ENCODE results near the gene GPX4.

The GPX4 gene

DNA sequence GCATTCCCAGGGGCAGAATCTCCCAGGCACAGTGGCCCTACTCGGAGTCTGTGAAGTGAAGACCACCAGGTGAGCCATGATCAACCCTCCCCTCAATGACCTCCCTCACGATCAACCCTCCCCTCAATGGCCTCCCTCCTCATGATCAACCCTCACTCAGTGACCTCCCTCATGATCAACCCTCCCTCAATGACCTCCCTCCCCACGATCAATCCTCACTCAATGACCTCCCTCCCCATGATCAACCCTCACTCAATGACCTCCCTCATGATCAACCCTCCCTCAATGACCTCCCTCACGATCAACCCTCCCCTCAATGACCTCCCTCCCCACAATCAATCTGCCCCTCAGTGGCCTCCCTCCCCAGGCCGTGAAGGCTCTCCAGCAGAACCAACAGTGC lies 38.1 kb downstream of the GPX4 start:
- H3K4me3 ChIP-seq (ENCODE audit: low read depth, low read length), result no peak overlapping the region
- in situ Hi-C loops (cut with HindIII; ENCODE audit: low sequenced_read_pairs), result no loop called here
- TF ChIP-seq, protein P1, sequence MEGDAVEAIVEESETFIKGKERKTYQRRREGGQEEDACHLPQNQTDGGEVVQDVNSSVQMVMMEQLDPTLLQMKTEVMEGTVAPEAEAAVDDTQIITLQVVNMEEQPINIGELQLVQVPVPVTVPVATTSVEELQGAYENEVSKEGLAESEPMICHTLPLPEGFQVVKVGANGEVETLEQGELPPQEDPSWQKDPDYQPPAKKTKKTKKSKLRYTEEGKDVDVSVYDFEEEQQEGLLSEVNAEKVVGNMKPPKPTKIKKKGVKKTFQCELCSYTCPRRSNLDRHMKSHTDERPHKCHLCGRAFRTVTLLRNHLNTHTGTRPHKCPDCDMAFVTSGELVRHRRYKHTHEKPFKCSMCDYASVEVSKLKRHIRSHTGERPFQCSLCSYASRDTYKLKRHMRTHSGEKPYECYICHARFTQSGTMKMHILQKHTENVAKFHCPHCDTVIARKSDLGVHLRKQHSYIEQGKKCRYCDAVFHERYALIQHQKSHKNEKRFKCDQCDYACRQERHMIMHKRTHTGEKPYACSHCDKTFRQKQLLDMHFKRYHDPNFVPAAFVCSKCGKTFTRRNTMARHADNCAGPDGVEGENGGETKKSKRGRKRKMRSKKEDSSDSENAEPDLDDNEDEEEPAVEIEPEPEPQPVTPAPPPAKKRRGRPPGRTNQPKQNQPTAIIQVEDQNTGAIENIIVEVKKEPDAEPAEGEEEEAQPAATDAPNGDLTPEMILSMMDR (IDR thresholded peaks at IDR 0.05; ENCODE audit: low read depth, low read length), result no peak
- no peak for DNase-seq (ENCODE audit: low read depth, low spot score)

DNA sequence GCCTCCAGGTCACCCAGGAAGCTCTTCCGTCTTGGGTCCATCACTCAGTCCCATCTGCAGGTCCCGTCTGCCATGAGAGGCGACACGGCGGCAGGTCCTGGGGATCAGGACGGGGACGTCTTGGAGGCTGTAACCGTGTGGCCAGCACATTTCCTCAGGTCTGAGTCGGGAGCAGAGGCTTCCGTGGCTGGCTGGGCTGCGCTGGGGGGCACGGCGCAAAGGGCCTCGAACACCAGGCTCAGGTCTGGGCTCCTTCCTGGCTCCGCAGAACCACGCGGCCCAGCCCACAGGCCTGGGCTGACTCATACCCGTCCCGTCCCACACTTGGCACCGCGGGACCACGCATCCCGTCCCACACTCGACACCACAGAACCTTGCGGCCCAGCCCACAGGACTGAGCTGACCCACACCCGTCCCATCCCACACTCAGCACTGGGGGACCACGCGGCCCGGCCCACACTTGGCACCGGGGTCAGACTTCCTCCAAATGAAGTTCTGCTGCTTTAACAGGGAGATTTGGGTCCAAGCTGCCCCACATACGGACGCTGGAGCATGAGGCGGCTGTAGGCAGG lies 40.1 kb downstream of the GPX4 start:
- TF ChIP-seq, protein P1 (IDR thresholded peaks at IDR 0.05; ENCODE audit: low read depth, low read length), result no peak
- H3K4me3 ChIP-seq (ENCODE audit: low read depth, low read length), result no peak overlapping the region
- in situ Hi-C loops (cut with HindIII; ENCODE audit: low sequenced_read_pairs), result no loop called here
- no peak for DNase-seq (ENCODE audit: low read depth, low spot score)

DNA sequence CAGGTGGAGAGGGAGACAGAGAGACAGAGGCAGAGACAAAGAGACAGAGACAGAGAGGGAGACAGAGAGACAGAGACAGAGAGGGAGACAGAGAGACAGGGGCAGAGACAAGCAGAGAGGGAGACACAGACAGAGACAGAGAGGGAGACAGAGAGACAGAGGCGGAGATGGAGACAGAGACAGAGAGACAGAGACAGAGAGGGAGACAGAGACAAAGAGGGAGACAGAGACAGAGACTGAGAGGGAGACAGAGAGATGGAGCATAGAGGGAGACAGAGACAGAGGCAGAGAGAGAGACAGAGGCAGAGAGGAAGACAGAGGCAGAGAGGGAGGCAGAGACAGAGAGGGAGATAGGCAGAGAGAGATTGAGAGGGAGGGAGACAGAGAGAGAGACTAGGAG lies 40.9 kb downstream of the GPX4 start:
- no peak for DNase-seq (ENCODE audit: low read depth, low spot score)
- in situ Hi-C loops (cut with HindIII; ENCODE audit: low sequenced_read_pairs), result no loop called here
- TF ChIP-seq, protein P1 (IDR thresholded peaks at IDR 0.05; ENCODE audit: low read depth, low read length), result no peak
- H3K4me3 ChIP-seq (ENCODE audit: low read depth, low read length), result no peak overlapping the region

DNA sequence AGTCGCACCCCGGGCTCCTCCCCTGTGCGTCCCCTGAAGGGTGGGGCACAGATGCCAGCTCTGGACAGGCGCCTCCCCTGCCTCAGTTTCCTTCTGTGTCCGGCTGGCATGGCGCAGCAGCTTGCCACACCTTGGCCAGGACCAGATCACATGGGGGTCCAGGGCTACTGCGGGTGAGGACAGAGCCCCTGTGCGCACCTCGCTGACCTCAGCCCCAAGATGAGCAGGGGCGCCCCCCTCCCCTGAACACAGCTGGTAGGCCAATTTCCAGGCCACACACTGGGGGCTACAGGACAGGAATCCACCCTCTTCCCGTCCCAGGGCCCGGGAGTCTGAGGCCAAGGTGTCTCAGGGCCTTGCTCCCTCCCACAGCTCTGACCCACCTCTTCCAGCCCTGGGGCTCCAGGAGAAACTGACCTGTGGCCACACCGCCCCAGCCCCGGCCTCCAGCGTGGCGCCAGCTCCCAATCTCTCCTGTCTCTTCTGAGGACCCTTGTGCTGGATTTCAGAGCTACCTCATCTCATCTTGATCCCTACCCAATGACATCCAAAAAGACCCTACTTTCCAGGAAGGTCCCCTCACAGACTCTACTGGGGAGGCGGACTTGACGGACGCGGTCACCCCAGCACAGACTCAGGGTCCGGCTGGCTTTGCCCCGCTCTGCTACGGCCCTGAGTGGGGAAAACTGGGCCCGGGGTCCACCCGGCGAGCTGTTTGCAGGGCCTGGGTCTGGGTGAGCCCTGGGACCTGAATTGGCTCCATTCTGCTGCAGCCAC lies 42.0 kb downstream of the GPX4 start:
- DNase-seq (ENCODE audit: low read depth, low spot score), result no peak
- TF ChIP-seq, protein P1 (IDR thresholded peaks at IDR 0.05; ENCODE audit: low read depth, low read length), result no peak
- in situ Hi-C loops (cut with HindIII; ENCODE audit: low sequenced_read_pairs), result no loop called here
- no peak overlapping the region for H3K4me3 ChIP-seq (ENCODE audit: low read depth, low read length)

DNA sequence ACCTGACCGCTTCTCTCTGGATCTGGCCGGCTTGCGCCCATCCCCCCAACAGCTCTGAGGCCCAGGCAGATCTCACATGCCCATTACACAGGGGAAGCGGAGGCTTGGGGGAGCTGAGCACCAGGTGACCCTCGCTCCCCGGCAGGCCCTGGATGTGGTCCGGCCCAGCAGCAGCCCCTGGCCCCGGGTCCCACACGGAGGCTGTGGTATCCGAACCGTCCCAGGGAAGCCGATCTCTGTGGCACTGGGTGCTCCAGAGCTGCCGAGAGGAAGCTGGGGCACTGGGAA lies 42.6 kb downstream of the GPX4 start:
- H3K4me3 ChIP-seq (ENCODE audit: low read depth, low read length), result no peak overlapping the region
- in situ Hi-C loops (cut with HindIII; ENCODE audit: low sequenced_read_pairs), result no loop called here
- TF ChIP-seq, protein P1 (IDR thresholded peaks at IDR 0.05; ENCODE audit: low read depth, low read length), result no peak
- no peak for DNase-seq (ENCODE audit: low read depth, low spot score)

DNA sequence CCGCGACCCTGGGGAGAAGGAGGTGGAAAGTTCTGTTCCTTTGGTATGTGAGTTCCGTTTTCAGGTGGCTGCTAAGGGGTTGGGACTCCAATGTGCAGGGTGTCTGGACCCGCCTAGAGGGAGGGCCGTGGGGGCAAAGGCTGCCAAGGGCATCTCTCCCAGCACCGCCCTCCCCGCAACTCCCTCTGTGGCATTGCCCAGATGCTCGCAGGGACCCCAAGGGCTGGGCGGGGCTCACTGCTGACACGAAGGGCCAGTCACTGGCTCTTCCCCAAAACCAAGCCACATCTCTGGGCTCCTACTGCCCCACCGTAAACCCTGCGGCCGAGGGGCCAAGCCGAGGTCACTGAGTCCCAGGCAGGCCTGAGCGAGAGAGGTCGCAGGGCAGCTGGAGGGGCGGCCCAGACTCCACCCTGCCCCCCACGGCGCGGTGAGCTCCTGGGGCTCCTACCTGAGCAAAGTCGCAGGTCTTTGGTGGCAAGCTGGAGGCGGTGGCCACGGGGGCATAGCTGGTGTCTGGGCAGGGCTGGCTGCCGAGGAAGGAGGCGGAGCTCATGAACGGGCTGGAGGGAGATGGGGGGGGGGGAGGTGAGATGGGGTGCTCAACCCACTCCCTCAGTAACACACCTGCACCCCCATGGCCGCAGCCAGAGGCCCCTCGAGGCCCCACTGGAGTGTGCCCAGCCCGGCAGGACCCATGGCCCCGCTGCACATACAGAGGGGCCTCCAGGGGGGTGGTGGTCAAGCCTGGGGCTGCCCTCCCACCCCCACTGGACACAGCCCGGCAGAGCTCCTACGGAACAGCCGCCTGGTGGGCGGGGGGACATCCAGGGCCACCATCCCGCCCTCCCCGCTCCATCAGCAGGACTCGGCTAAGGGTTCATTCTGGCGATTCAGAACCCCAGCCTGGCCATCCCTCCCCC lies 43.3 kb downstream of the GPX4 start:
- DNase-seq (ENCODE audit: low read depth, low spot score), result no peak
- no peak overlapping the region for H3K4me3 ChIP-seq (ENCODE audit: low read depth, low read length)
- in situ Hi-C loops (cut with HindIII; ENCODE audit: low sequenced_read_pairs), result no loop called here
- TF ChIP-seq, protein P1 (IDR thresholded peaks at IDR 0.05; ENCODE audit: low read depth, low read length), result no peak
